ENCODE measurements around the gene DCDC1. TPM values are rescaled to one million over a fixed set of nuclear protein-coding genes. Genes with fewer than 3 reads are reported as not detected.
"Not testable (repeated sequence)": the region's sequence is repeated elsewhere in the genome, so short reads cannot be mapped to it uniquely, and the experiment has no call there.

DCDC1 gene
- total RNA-seq, 4 donors from 2014 or later = 0.83 TPM; not detected in 3

GRCh38 chr11:31326470-31327148 is 42.9 kb downstream of the DCDC1 start:
- Histone ChIP-seq H3K4me3 (peak overlapping the region in 1 of 4 donors; percentile 9), H3K36me3 (no peaks in the 10 kb centered on the region), H3K27me3 (no peaks in the 10 kb centered on the region), H3K9me3 (no peaks in the 10 kb centered on the region), H3K27ac (no peak overlapping the region), H3K4me1 (no peaks in the 10 kb centered on the region)
- TF ChIP-seq POLR2A (IDR thresholded peaks at IDR 0.05) = no peak
- no peak for TF ChIP-seq CTCF (IDR thresholded peaks at IDR 0.05)
- DNase-seq = no peak

- Histone ChIP-seq H3K36me3 (no peaks in the 10 kb centered on the region), H3K9me3 (no peaks in the 10 kb centered on the region), H3K4me3 (no peak overlapping the region), H3K27me3 (no peaks in the 10 kb centered on the region), H3K27ac (no peak overlapping the region), H3K4me1 (no peaks in the 10 kb centered on the region)
- no peak for DNase-seq
- TF ChIP-seq CTCF (IDR thresholded peaks at IDR 0.05) (no peak), POLR2A (IDR thresholded peaks at IDR 0.05) (no peak)
Observed at GRCh38 chr11:31325160-31325559, 44.4 kb downstream of the DCDC1 start.

GRCh38 chr11:31323145-31323544 is 46.4 kb downstream of the DCDC1 start:
- DNase-seq = no peak
- Histone ChIP-seq H3K4me3 (no peak overlapping the region), H3K9me3 (no peaks in the 10 kb centered on the region), H3K4me1 (no peaks in the 10 kb centered on the region), H3K27me3 (no peaks in the 10 kb centered on the region), H3K36me3 (no peaks in the 10 kb centered on the region), H3K27ac (no peak overlapping the region)
- TF ChIP-seq CTCF (IDR thresholded peaks at IDR 0.05) (no peak), POLR2A (IDR thresholded peaks at IDR 0.05) (no peak)

- H3K9me3 ChIP-seq, H3K4me1 ChIP-seq, H3K27me3 ChIP-seq, H3K27ac ChIP-seq, H3K36me3 ChIP-seq, DNase-seq, H3K4me3 ChIP-seq: not testable (repeated sequence)
Observed at GRCh38 chr11:31321494-31321893, 48.0 kb downstream of the DCDC1 start.

GRCh38 chr11:31303644-31304180 is 65.8 kb downstream of the DCDC1 start:
- DNase-seq = no peak
- no peaks in the 10 kb centered on the region for H3K4me1 ChIP-seq
- H3K36me3 ChIP-seq = no peaks in the 10 kb centered on the region
- H3K4me3 ChIP-seq = no peak overlapping the region
- TF ChIP-seq CTCF (IDR thresholded peaks at IDR 0.05) (no peak), POLR2A (IDR thresholded peaks at IDR 0.05) (no peak)
- no peak overlapping the region for H3K27ac ChIP-seq
- no peaks in the 10 kb centered on the region for H3K9me3 ChIP-seq
- no peaks in the 10 kb centered on the region for H3K27me3 ChIP-seq

- no peaks in the 10 kb centered on the region for H3K9me3 ChIP-seq
- no peak overlapping the region for H3K4me3 ChIP-seq
- no peaks in the 10 kb centered on the region for H3K4me1 ChIP-seq
- no peaks in the 10 kb centered on the region for H3K36me3 ChIP-seq
- no peak for TF ChIP-seq POLR2A (IDR thresholded peaks at IDR 0.05)
- TF ChIP-seq CTCF (IDR thresholded peaks at IDR 0.05) = no peak
- H3K27ac ChIP-seq = no peak overlapping the region
- DNase-seq = no peak
- H3K27me3 ChIP-seq = no peaks in the 10 kb centered on the region
Observed at GRCh38 chr11:31301549-31302510, 67.7 kb downstream of the DCDC1 start.
